ENCODE results near the gene SMYD2.

SMYD2 gene

DNA sequence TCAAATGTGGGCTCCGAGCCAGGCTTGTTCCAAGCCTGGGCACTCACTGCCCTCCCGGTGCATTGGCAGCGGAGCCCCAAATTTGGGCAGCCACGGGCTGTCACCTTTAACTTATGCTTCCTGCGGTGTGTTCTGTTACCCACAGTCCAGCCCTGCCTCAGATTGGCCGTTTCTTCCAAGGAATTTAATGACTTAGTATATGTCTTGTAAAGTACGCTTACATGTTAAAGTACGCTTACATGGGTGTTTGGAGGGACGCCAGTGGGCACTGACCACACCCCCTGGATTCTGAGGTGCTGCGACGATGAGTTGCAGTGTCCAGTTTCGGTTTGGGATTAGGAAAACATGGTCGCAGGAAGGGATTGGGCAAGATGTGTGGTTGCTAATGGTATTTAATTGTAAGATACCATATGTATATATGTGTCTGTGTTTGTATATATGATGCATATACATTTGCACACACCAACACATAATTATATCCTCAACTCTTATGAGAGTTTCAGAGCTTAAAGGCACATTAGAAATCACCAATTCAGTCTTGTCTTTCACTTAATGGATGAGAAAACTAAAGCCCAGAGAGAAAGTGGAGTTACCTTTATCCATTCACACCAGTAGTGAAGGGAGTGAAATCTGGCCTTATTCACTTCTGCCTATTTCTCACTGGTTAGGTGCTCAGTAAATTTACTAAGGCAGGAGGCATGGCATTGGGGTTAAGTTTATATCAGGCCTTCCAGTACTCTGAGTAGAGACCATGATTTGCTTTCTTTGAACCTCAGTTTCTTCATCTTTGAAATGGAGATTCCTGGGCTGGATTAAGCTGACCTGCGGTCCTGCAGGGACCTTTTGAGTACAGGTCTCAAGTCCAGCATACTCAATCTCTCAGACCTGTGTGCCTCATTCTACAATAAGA is 1.0 kb downstream of the SMYD2 start:
- peaks cover 3% of the 10 kb centered on the region for H3K9me3 Mint-ChIP-seq

DNA sequence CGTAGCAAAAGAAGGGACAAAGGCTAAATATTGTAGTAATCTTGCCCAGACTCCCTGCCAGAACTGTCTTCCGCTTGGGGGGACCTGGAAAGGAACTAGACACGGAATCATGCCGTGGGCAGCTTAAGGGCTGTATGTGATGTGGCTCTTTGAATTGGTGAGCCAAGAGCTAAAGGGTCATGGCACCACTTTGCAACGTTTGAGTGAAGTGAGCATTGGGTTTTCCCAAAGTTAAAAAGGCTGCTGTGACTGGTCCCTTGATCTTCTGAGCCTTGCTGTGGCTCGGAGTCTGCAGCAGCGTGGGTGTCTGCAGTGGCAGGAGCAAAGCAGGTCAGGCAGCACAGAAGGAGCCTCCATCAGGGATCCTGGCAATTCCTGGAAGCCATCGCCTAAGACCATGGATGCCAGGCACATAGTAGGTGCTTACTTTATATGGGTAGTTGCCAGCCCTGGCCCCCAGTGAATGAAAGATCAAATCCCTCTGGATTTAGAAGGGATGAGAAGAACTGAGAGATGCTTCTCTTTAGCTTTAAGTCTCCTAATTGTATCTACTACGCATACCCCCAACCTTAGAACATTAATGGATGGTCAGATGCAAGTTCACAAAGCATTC is 1.8 kb downstream of the SMYD2 start:
- peaks cover 38% of the 10 kb centered on the region for H3K4me1 Mint-ChIP-seq (ENCODE audit: low read depth)
- no peaks in the 10 kb centered on the region for H3K27me3 Mint-ChIP-seq
- H3K9me3 Mint-ChIP-seq, result no peaks in the 10 kb centered on the region
- peak overlapping the region; percentile 91 for H3K4me3 Mint-ChIP-seq
- H3K27ac Mint-ChIP-seq, result peak overlapping the region; percentile 70
- peaks cover 1% of the 10 kb centered on the region for H3K36me3 Mint-ChIP-seq (ENCODE audit: low read depth)

More for the DNA sequence above, 1.0 kb downstream of the SMYD2 start:
- peak overlapping the region; percentile 91 for H3K4me3 Mint-ChIP-seq
- H3K27ac Mint-ChIP-seq, result peak overlapping the region; percentile 91
- peaks cover 37% of the 10 kb centered on the region for H3K4me1 Mint-ChIP-seq (ENCODE audit: low read depth)
- H3K36me3 Mint-ChIP-seq (ENCODE audit: low read depth), result no peaks in the 10 kb centered on the region
- H3K27me3 Mint-ChIP-seq, result no peaks in the 10 kb centered on the region

DNA sequence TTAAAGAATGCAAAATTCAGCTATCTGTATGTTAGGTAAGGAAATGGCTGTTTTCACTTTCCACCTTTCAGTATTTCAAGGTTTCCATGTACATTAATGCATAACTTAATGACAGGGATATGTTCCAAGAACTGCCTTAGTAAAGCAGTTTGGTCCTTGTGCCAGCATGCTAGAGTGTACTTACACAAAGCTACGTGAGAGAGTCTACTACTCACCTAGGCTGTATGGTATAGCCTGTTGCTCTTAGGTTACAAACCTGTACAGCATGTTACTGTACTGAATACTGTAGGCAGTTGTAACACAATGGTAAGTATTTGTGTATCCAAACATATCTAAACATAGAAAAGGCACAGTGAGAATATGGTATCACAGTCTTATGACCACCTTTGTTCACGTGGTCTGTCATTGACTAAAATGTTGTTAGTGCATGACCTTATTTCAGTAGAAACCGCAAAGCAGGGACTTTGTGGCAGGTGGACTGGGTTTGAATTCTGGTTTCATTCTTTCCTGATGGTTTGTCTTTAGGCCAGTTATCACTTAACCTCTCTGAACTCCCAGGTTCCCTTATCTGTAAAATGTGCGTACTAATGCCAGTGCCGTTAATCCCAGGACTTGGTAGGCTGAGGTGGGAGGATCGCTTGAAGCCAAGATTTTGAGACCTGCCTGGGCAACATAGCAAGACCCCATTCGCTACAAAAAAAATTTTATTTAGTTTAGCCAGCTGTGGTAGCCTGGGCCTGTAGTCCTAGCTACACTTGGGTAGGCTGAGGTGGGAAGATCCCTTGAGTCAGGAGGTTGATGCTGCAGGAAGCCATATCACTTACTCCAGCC is 4.9 kb downstream of the SMYD2 start:
- Mint-ChIP-seq H3K36me3 (ENCODE audit: low read depth) (peaks cover 27% of the 10 kb centered on the region), H3K27ac (no peak overlapping the region), H3K9me3 (no peaks in the 10 kb centered on the region), H3K4me1 (ENCODE audit: low read depth) (peaks cover 50% of the 10 kb centered on the region), H3K27me3 (no peaks in the 10 kb centered on the region), H3K4me3 (no peak overlapping the region)

DNA sequence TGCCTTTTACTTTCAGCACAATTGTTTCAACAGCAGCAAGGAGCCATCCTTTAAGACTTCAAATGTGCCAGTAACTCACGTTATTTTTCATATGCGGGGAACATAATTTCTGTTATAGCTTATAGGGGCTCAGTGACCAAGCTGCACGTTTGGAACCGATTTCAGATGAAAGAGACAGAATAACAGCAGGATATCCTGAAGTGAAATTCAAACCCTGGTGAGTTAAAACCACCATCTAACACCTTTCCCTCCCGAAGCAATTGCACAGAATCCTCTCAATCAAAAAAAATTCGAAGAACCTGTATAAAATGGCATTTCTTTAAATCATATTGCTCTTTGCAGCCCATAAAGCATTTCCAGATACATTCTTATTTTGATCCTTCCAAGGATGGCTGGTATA is 6.9 kb downstream of the SMYD2 start:
- no peaks in the 10 kb centered on the region for H3K9me3 Mint-ChIP-seq
- H3K27me3 Mint-ChIP-seq, result no peaks in the 10 kb centered on the region
- H3K4me1 Mint-ChIP-seq (ENCODE audit: low read depth), result peaks cover 40% of the 10 kb centered on the region
- H3K36me3 Mint-ChIP-seq (ENCODE audit: low read depth), result peaks cover 32% of the 10 kb centered on the region
- H3K4me3 Mint-ChIP-seq, result no peak overlapping the region
- H3K27ac Mint-ChIP-seq, result no peak overlapping the region

DNA sequence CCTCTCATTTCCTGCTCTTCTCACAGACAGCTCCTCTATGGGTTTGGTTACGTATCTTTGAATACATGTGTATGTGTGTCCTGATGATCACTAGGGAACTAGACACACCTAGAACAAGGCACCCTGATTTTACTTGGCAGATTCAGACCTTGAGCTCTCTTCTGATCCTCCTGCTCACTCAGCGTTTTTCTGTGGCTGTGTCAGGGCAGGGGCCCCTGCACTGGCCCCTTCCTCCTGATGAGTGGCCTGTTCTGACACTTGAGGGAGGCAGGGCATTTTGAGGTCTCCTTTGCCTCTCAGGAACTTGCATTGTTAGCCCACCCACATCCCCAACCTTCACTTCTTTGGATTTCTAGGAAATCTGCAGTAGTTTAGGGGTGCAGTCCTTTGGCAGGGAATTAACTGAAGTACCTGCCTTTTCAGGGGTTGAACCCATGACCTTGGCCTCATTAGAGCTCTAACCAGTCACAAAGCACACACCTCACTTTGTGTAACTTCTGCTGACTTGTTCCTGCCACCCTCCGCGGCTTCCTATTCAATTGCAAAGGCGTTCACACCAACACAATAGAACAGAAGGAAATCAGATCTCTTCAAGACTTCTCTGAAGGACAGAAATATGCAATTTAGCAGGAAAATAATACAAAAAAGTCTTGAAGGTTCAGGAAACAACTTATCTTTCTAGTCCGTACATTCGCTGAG is 8.8 kb downstream of the SMYD2 start:
- no peak overlapping the region for H3K27ac Mint-ChIP-seq
- H3K36me3 Mint-ChIP-seq (ENCODE audit: low read depth), result peaks cover 32% of the 10 kb centered on the region
- no peak overlapping the region for H3K4me3 Mint-ChIP-seq
- no peaks in the 10 kb centered on the region for H3K9me3 Mint-ChIP-seq
- H3K27me3 Mint-ChIP-seq, result no peaks in the 10 kb centered on the region
- H3K4me1 Mint-ChIP-seq (ENCODE audit: low read depth), result peaks cover 31% of the 10 kb centered on the region

DNA sequence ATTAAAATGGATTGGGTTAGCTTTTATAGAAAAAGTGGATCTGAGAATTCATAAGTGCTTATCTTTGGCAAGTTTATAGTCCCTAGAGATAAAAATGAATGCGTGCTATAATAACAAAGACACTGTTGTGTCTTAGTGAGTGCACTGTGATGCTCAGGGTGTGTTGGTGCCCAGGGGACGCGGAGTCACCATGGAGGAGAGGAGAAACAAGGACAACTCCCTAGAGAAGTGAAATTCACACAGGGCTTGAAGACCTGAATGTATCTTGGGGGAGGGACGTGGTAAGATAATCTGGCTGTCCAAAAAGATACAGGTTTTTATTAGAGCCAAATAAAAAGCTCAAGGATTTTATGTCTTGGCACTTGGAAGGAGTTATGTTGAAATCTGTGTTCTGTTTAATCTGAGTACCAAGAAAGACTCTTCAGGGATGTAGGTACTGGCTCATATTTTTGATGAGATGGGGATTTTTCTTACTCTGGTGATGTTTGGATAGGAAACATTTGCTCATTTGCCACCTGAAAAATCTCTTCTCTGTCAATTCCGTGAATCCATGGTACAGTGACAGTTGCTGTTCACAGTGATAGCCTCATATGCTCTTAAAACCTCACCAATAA is 9.6 kb downstream of the SMYD2 start:
- Mint-ChIP-seq H3K27me3 (no peaks in the 10 kb centered on the region), H3K36me3 (ENCODE audit: low read depth) (peaks cover 32% of the 10 kb centered on the region), H3K4me1 (ENCODE audit: low read depth) (peaks cover 25% of the 10 kb centered on the region), H3K9me3 (no peaks in the 10 kb centered on the region), H3K27ac (no peak overlapping the region), H3K4me3 (no peak overlapping the region)

DNA sequence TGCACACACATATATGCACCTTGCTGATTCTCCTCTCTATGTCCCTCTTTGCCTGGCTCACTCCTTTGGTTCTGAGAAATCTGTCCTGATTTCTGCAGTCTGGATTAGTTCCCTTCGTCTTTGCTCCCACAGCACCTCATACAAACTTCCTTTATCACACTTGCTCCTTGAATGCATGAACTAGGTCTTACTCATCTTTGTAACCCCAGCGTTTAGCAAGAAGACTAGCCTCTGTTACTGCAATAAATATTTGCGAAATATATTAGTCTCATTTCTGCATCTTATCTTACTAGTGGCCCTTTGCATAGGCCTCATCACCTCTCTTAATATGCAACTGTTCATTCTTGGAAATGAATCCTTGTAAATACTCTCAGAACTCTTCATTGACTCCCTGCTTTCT is 11.4 kb downstream of the SMYD2 start:
- no peaks in the 10 kb centered on the region for H3K9me3 Mint-ChIP-seq
- no peak overlapping the region for H3K4me3 Mint-ChIP-seq
- peaks cover 25% of the 10 kb centered on the region for H3K4me1 Mint-ChIP-seq (ENCODE audit: low read depth)
- H3K27me3 Mint-ChIP-seq, result no peaks in the 10 kb centered on the region
- peaks cover 32% of the 10 kb centered on the region for H3K36me3 Mint-ChIP-seq (ENCODE audit: low read depth)
- H3K27ac Mint-ChIP-seq, result no peak overlapping the region

DNA sequence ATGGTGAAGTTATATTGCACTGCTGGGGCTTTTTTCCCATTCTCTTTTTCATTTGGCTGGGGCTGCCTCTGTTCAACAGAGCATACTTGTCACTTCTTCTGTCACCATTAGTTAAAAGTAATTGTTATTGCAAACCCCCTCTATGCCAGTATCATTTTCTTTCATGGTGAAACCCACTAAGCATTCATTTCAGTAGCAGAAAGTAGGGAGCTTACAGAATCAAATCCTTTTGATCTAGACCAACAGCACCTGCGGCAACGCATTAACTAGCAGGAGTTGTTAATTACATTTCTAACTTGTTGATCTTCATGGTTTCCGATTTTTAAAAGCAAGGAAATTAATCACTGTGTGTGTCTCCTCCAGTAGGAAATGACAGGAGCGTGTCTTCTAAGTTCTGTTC is 15.0 kb downstream of the SMYD2 start:
- peaks cover 5% of the 10 kb centered on the region for H3K4me1 Mint-ChIP-seq (ENCODE audit: low read depth)
- H3K4me3 Mint-ChIP-seq, result no peak overlapping the region
- H3K27me3 Mint-ChIP-seq, result no peaks in the 10 kb centered on the region
- H3K36me3 Mint-ChIP-seq (ENCODE audit: low read depth), result peaks cover 14% of the 10 kb centered on the region
- H3K9me3 Mint-ChIP-seq, result no peaks in the 10 kb centered on the region
- no peak overlapping the region for H3K27ac Mint-ChIP-seq

DNA sequence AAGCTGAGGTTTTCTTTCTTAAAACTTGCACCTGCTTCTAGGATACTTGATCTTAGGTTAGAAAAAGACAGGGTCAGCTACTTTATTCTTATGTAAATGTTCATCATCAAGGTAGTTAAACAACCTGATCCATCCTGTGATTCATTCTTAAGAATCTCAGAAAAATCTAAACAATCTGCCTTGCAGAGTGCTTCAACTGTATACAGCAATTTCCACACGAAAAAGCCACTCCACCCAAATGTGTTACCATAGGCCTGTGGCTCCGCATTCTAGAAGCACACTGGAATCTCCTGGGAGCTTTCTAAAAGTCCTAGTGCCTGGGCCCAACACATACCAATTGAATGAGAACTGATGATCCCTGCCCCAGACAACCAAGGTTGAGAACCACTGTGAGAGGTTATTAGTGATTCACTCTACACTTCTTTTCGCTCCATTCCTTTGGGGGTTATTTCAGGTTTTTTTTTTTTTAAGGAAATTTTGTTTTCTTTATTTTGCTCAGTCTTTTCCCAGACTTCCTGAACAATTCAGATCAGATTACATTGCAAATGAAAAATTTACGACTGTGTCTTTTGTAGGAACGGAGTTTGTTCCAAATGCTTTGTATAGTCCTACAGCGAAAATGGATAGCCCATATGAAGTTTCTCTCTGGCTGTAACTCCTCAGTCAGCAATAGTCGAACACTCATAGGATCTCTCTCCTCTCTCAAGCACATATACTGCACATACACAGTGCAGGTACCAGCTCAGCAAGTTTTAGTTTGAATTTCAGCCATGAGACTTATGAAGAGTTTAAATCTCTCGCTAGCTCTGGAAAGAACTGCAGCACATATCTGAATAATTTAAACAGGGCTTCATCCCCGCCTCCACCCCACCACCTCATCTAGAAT is 16.1 kb downstream of the SMYD2 start:
- Mint-ChIP-seq H3K4me1 (ENCODE audit: low read depth) (peaks cover 10% of the 10 kb centered on the region), H3K9me3 (no peaks in the 10 kb centered on the region), H3K4me3 (no peak overlapping the region), H3K27ac (no peak overlapping the region), H3K27me3 (no peaks in the 10 kb centered on the region), H3K36me3 (ENCODE audit: low read depth) (peaks cover 13% of the 10 kb centered on the region)

DNA sequence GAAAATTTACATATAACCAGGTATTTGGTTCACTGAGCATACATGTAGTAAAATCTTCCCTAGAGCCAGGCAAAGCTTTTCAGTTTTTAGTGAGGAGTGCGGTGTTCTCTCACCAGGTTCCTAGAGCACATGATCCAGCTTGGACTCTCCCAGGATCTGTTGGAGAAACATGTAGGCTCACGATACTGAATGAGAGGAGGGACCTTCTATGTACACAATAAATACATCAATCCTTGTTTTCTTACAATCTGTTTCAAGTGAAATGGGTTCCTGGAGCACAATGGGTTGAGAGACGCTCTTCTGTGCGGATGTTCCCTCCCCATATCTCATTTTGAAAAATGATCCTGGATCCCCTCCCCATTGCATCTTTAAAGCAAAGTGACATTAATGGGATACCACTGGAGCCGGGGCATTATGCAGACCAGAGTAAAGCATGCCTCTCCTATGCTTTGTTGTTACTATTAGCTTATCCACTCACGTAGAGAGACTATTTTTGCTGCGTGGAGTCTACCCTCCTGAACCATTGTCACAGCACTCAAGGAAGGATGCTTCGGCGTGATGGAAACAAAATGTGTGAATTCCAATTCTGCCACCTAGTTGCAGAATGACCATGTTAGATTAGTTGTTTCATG is 19.3 kb downstream of the SMYD2 start:
- Mint-ChIP-seq H3K27ac (no peak overlapping the region), H3K4me3 (no peak overlapping the region), H3K27me3 (no peaks in the 10 kb centered on the region), H3K36me3 (ENCODE audit: low read depth) (peaks cover 14% of the 10 kb centered on the region), H3K4me1 (ENCODE audit: low read depth) (peaks cover 16% of the 10 kb centered on the region), H3K9me3 (no peaks in the 10 kb centered on the region)

DNA sequence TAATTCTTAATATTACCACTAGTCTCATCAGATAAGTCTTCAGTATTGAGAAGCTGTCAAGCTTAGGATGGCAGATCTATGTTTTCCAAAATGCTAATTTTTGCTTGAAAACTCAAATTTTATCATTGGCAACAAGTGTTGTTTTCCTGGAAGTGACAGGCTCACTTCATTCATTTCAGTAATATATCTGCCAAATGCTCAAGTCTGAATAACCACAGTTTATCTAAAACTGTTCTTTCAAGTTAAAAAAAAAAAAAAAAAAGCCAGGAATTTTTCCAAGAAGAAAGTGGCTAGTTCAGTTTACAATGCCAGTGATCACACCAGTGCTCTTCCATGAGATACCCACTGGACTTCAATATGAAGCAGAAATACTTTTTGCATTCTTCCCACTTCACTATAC is 20.6 kb downstream of the SMYD2 start:
- Mint-ChIP-seq H3K27ac (no peak overlapping the region), H3K36me3 (ENCODE audit: low read depth) (peaks cover 14% of the 10 kb centered on the region), H3K9me3 (no peaks in the 10 kb centered on the region), H3K27me3 (no peaks in the 10 kb centered on the region), H3K4me1 (ENCODE audit: low read depth) (peaks cover 16% of the 10 kb centered on the region), H3K4me3 (no peak overlapping the region)

DNA sequence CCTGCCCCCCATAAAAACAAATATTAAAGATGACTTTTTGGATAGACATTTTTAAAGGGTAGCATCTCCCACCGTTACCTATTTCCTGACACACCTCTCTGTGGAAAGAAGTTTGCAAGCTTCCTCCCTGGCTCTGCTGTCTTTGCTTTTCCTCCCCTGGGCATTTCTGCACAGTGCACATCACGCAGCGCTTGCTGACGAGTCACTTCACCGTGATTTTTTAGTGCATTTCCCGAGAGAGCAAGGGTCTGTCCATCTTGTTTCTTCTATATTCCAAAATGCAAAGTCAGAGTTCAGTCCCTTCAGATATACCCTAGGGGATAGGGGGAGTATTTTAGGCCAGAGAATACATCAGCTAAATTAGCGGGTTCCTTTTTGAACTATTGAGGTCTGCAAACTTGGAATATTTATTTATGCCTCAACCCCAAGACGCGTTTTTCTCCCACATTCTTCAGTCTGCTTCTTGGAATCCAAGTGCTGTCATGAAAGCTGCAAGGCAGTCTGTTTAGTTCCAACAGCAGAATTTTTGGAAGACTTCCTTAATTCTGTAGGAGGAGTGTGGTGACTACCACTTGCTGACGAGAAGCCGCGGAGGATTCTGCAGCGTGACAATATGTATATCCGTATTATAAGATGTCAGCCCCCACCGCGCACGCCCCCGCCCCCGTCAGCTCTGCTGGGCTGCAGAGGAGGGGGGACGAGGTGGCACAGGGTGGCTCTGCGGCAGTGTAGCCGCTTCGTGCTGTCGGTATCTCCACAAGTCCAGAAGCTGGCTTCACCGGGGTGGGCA is 22.4 kb downstream of the SMYD2 start:
- Mint-ChIP-seq H3K9me3 (no peaks in the 10 kb centered on the region), H3K36me3 (ENCODE audit: low read depth) (peaks cover 8% of the 10 kb centered on the region), H3K27me3 (no peaks in the 10 kb centered on the region), H3K4me3 (no peak overlapping the region), H3K27ac (no peak overlapping the region), H3K4me1 (ENCODE audit: low read depth) (peaks cover 19% of the 10 kb centered on the region)

Data from stimulated activated naive CD8-positive, alpha-beta T cell treated with anti-CD3 and anti-CD28 coated beads, Interleukin-15, Interleukin-2, amounts not matched to agents 100 ng/mL and 50 ng/mL, for 24 hours (primary cell).